ENCODE data around the gene ATP6V0D1.

Gene ATP6V0D1

GRCh38 chr16:67461600-67462278, 19.2 kb downstream of the ATP6V0D1 start:
- TF ChIP-seq CTCF (conservative IDR thresholded peaks at IDR 0.05; ENCODE audit: control insufficient read depth, insufficient read depth, low read depth, low read length) = no peak
- DNase-seq (ENCODE audit: low read depth) = no peak
- H3K4me3 ChIP-seq (ENCODE audit: control insufficient read depth, low read depth, low read length) = no peak overlapping the region

DNA sequence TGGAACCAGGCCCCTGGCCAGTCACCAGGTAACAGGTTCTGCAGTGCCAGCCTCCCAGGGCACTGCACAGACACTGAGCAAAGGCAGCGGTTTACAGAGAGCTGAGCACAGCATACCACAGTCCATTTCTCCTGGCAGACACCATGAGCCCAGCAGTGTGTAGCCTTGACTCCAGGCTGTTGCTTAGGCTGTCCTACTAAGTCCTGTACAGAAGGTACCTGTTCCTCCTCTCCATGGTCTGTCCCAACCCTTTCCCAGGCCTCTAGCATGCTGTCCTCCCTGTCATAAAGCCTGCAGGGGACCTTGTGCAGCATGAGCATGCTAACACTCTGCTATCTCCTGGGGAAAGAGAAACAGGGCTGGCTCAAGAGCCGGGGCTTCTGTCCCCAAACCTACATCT, 20.0 kb downstream of the ATP6V0D1 start:
- DNase-seq (ENCODE audit: low read depth) = no peak
- TF ChIP-seq CTCF (conservative IDR thresholded peaks at IDR 0.05; ENCODE audit: control insufficient read depth, insufficient read depth, low read depth, low read length) = no peak
- no peak overlapping the region for H3K4me3 ChIP-seq (ENCODE audit: control insufficient read depth, low read depth, low read length)

- no peak overlapping the region for H3K4me3 ChIP-seq (ENCODE audit: control insufficient read depth, low read depth, low read length)
- TF ChIP-seq CTCF (conservative IDR thresholded peaks at IDR 0.05; ENCODE audit: control insufficient read depth, insufficient read depth, low read depth, low read length) = no peak
- no peak for DNase-seq (ENCODE audit: low read depth)
Observed at GRCh38 chr16:67460168-67460567, 20.8 kb downstream of the ATP6V0D1 start.

GRCh38 chr16:67459861-67460150, 21.2 kb downstream of the ATP6V0D1 start:
- H3K4me3 ChIP-seq (ENCODE audit: control insufficient read depth, low read depth, low read length) = no peak overlapping the region
- TF ChIP-seq CTCF (conservative IDR thresholded peaks at IDR 0.05; ENCODE audit: control insufficient read depth, insufficient read depth, low read depth, low read length) = no peak

DNA sequence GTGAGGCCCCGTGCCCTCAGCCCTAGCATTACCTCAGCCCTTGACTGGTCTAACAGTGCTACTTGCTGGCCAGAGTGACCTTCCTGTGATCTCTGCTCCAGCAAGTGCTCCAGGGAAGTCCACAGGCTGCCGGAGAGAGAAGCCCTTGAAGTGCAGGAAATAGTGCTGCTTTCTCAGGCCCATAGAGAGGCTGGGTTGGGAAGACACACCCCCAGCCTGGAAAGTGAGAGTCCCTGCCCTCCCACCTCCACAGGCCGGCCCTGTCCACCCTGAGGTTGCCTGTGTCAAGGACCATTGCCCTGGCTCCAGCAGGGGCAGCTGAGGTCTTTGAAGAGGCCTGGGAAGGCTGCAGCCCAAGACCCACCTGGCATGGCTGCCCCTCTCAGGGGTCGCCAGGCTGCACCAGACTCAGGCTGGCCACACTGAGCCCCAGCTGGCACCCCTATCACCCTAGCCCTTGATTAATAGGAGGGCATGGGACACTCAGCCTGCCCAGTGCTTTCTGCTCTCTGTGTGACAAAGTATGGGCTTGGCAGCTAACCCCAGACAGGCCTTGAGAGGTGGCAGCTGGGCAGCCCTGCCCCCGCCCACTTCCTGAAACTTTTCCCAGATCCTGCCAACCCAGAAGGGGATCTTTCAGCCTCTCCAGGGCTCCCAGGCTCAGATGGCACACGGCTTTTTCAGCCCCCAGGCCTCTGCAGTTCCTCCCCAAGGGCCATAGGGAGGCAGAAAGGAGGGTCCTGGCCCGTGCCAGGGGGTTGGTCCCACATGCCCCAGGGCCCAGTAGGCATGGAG, 21.7 kb downstream of the ATP6V0D1 start:
- no peak for DNase-seq (ENCODE audit: low read depth)
- no peak for TF ChIP-seq CTCF (conservative IDR thresholded peaks at IDR 0.05; ENCODE audit: control insufficient read depth, insufficient read depth, low read depth, low read length)
- H3K4me3 ChIP-seq (ENCODE audit: control insufficient read depth, low read depth, low read length) = no peak overlapping the region

More at GRCh38 chr16:67459861-67460150, 21.2 kb downstream of the ATP6V0D1 start:
- no peak for DNase-seq (ENCODE audit: low read depth)

DNA sequence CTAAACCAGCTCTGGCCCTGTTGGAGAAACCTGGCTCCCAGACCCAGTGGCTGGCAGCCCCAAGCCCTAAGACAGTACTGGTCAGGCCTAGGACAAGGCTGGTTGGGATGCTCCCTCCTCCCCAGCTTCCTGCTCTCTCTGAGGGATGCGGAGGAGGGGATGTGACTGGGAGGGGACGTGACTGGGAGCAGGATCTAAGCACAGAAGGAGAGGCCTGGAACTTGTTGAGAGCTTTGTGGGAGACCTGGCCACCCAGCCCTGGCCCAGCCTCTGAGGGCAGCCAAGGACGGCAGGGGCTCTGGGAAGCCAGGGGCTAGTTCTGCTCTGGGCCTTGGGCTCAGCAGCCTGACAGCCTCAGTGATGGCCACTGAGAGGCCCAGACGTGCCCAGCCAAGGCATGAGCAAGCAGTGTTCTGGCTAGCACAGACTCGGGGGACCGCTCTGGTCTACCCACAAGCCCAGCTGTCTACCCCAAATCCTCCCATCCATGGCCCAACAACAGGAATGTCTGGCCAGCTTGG, 22.8 kb downstream of the ATP6V0D1 start:
- DNase-seq (ENCODE audit: low read depth) = no peak
- no peak for TF ChIP-seq CTCF (conservative IDR thresholded peaks at IDR 0.05; ENCODE audit: control insufficient read depth, insufficient read depth, low read depth, low read length)
- H3K4me3 ChIP-seq (ENCODE audit: control insufficient read depth, low read depth, low read length) = no peak overlapping the region
